GM12878 (cell line): ENCODE results near the gene HEXIM1. TPM values are rescaled to one million over a fixed set of nuclear protein-coding genes. Genes with fewer than 3 reads are reported as not detected.

Source experiments
- ASH2L ChIP-seq: fragments of 300-600, 200-600 bp; sonication (generic); IDR thresholded peaks from 2 replicates; pipeline ENCODE4 v1.6.1; 2017; ENCODE audit warnings: low read depth, mild to moderate bottlenecking, borderline replicate concordance
- CBX5 ChIP-seq: sonication (generic); IDR thresholded peaks from 2 replicates; pipeline ENCODE4 v1.6.1; 2016; ENCODE audit warnings: low read depth, moderate library complexity, mild to moderate bottlenecking, inconsistent platforms
- CHD1 ChIP-seq: IDR thresholded peaks from 2 replicates; pipeline ENCODE4 v1.6.1; 2012; ENCODE audit warnings: low read depth, low read length, improper control_type of control experiment
- EED ChIP-seq: sonication (generic); IDR thresholded peaks from 2 replicates; pipeline ENCODE4 v1.6.1; 2016; ENCODE audit warnings: antibody characterized with exemption, low read depth
- FOXM1 ChIP-seq: IDR thresholded peaks from 2 replicates; pipeline ENCODE4 v1.6.1; 2012; ENCODE audit warnings: low read depth, mild to moderate bottlenecking, inconsistent platforms, low read length, moderate library complexity
- MYB ChIP-seq: fragments of 150-350 bp; IDR thresholded peaks from 2 replicates; pipeline ENCODE4 v1.6.1; 2014; ENCODE audit warnings: mild to moderate bottlenecking, low read depth, low read length, borderline replicate concordance
- NFIC ChIP-seq: IDR thresholded peaks from 2 replicates; pipeline ENCODE4 v1.6.1; 2012; ENCODE audit warnings: low read depth, mild to moderate bottlenecking, inconsistent platforms, low read length, moderate library complexity
- POLR2AphosphoS2 ChIP-seq: IDR thresholded peaks from 2 replicates; pipeline ENCODE4 v1.6.1; 2011; ENCODE audit warnings: low read depth, mild to moderate bottlenecking, low read length, improper control_type of control experiment, moderate library complexity
- SREBF2 ChIP-seq: IDR thresholded peaks from 2 replicates; pipeline ENCODE4 v1.6.1; 2012; ENCODE audit warnings: mild to moderate bottlenecking, low read length
- SUZ12 ChIP-seq: fragments of 200-600 bp; sonication (generic); IDR thresholded peaks from one replicate; pipeline ENCODE4 v1.6.1; 2018; ENCODE audit warnings: antibody characterized with exemption, mild to moderate bottlenecking; ENCODE audit not compliant: unreplicated experiment
- TAF1 ChIP-seq: IDR thresholded peaks from 2 replicates; pipeline ENCODE4 v1.6.1; 2011; ENCODE audit warnings: mild to moderate bottlenecking, low read depth, low read length, borderline replicate concordance
- WRNIP1 ChIP-seq: IDR thresholded peaks from 2 replicates; pipeline ENCODE4 v1.6.1; 2011; ENCODE audit warnings: low read depth, low read length, improper control_type of control experiment, borderline replicate concordance
- ZNF217 ChIP-seq: fragments of 450-650 bp; IDR thresholded peaks from 2 replicates; pipeline ENCODE4 v1.6.1; 2017; ENCODE audit warnings: antibody characterized with exemption, mild to moderate bottlenecking
- ZNF384 ChIP-seq: IDR thresholded peaks from 2 replicates; pipeline ENCODE4 v1.6.1; 2012; ENCODE audit warnings: low read depth, mild to moderate bottlenecking, low read length, improper control_type of control experiment, borderline replicate concordance
- polyA plus RNA-seq, 11 experiments: library from polyadenylated mRNA; depleted of rRNA in 4 of 11; unstranded in 6 of 11; stranded (reverse) in 5 of 11; fragments of >200 nt; fragmentation: Nextera tagmentation in 4 of 11; fragmentation: Illumina TruSeq in 1 of 11; extraction: Ambion mirVana in 4 of 11; extraction: Trizol in 1 of 11; gene quantifications; 1 replicate in 1 of 11; 2 replicates in 10 of 11; pipeline versions ENCODE4 v1.2.1 to v1.2.3, GENCODE V29; 2011 to 2016; ENCODE audit warnings: inconsistent platforms in 2 of 11, missing spikeins in 2 of 11, low read depth in 1 of 11
- total RNA-seq, 4 experiments: library from RNA; depleted of rRNA in 3 of 4; stranded (reverse); fragments of >200 nt in 3 of 4; fragmentation: Illumina TruSeq in 1 of 4; extraction: Trizol in 1 of 4; gene quantifications; 2 replicates each; pipeline versions ENCODE4 v1.2.1 to v1.2.3, GENCODE V29; 2013 to 2021
- TF ChIP-seq, protein P1 (sequence below): fragments of 450-650 bp; IDR thresholded peaks from 2 replicates; pipeline ENCODE4 v1.6.1; 2018; ENCODE audit warnings: mild to moderate bottlenecking, low read depth, moderate library complexity; ENCODE audit not compliant: partially characterized antibody
- TF ChIP-seq, protein P2 (sequence below): fragments of 450-650 bp; IDR thresholded peaks from 2 replicates; pipeline ENCODE4 v1.6.1; 2017; ENCODE audit warnings: mild to moderate bottlenecking
- TF ChIP-seq, protein P3 (sequence below): IDR thresholded peaks from 2 replicates; pipeline ENCODE4 v1.6.1; 2011; ENCODE audit warnings: borderline replicate concordance, low read depth, mild to moderate bottlenecking, moderate library complexity, mixed read lengths, low read length; ENCODE audit not compliant: insufficient read depth; ENCODE audit errors: extremely low read length
- TF ChIP-seq, protein P4 (sequence below): fragments of 450-650 bp; IDR thresholded peaks from 2 replicates; pipeline ENCODE4 v1.6.1; 2016; ENCODE audit warnings: mild to moderate bottlenecking, moderate library complexity, borderline replicate concordance
- TF ChIP-seq, protein P5 (sequence below): IDR thresholded peaks from 2 replicates; pipeline ENCODE4 v1.6.1; 2011; ENCODE audit warnings: low read depth, low read length, improper control_type of control experiment, borderline replicate concordance

Gene HEXIM1
- total and polyA plus RNA-seq, 10 of the 15 experiments (the other 5 are each of a cell fraction or from before 2014, with no cell fraction given): 1.9 to 24.1 (median 9.0) TPM

DNA sequence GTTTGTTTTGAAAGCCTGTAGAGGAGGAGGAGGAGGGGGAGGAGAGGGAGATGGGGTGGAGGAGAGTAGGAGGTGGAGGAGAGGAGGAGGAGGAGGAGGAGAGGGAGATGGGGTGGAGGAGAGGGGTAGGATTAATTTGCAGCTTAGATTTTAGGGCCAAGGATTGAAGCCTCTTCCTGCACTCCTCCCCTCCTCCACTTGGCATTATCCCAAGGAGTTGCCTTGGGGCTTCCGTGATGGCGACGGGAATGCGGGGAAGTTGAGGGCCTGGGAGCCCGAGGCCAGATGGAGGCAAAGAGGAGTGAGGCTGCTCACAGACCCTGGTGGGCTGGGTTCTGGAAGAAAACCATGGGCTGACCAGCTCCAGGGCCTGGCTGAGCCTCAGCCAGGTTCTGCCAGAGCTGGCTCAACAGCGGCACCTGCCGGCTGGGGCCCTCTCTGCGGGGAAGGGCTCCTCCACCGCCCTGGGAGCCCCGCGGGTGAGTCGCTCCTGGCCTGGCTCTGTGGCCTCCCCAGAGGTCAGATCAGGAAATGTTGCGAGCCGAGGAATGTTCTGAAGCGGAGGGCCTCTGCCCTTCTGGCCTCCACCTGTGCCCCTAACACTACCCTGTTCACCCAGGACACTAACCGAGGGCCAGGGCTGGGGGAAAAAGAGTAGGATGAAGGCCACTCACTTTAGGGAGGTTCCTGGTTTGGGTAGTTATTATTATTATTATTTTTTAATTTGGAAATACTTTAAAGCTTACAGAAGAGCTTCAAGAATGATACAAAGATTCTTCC is 49.5 kb downstream of the HEXIM1 start (continued):
- TF ChIP-seq, protein P1, sequence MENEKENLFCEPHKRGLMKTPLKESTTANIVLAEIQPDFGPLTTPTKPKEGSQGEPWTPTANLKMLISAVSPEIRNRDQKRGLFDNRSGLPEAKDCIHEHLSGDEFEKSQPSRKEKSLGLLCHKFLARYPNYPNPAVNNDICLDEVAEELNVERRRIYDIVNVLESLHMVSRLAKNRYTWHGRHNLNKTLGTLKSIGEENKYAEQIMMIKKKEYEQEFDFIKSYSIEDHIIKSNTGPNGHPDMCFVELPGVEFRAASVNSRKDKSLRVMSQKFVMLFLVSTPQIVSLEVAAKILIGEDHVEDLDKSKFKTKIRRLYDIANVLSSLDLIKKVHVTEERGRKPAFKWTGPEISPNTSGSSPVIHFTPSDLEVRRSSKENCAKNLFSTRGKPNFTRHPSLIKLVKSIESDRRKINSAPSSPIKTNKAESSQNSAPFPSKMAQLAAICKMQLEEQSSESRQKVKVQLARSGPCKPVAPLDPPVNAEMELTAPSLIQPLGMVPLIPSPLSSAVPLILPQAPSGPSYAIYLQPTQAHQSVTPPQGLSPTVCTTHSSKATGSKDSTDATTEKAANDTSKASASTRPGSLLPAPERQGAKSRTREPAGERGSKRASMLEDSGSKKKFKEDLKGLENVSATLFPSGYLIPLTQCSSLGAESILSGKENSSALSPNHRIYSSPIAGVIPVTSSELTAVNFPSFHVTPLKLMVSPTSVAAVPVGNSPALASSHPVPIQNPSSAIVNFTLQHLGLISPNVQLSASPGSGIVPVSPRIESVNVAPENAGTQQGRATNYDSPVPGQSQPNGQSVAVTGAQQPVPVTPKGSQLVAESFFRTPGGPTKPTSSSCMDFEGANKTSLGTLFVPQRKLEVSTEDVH: no peak
- TF ChIP-seq, protein P2, sequence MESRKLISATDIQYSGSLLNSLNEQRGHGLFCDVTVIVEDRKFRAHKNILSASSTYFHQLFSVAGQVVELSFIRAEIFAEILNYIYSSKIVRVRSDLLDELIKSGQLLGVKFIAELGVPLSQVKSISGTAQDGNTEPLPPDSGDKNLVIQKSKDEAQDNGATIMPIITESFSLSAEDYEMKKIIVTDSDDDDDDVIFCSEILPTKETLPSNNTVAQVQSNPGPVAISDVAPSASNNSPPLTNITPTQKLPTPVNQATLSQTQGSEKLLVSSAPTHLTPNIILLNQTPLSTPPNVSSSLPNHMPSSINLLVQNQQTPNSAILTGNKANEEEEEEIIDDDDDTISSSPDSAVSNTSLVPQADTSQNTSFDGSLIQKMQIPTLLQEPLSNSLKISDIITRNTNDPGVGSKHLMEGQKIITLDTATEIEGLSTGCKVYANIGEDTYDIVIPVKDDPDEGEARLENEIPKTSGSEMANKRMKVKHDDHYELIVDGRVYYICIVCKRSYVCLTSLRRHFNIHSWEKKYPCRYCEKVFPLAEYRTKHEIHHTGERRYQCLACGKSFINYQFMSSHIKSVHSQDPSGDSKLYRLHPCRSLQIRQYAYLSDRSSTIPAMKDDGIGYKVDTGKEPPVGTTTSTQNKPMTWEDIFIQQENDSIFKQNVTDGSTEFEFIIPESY: no peak
- TF ChIP-seq CBX5 (no peak), SUZ12 (no peak), ZNF384 (no peak), SREBF2 (no peak), NFIC (no peak), WRNIP1 (no peak), ASH2L (no peak), FOXM1 (no peak), ZNF217 (no peak), TAF1 (no peak), EED (peak; percentile 47; the same call in 1 of the 2 replicates), CHD1 (no peak), MYB (no peak), POLR2AphosphoS2 (no peak)
- TF ChIP-seq, protein P3, sequence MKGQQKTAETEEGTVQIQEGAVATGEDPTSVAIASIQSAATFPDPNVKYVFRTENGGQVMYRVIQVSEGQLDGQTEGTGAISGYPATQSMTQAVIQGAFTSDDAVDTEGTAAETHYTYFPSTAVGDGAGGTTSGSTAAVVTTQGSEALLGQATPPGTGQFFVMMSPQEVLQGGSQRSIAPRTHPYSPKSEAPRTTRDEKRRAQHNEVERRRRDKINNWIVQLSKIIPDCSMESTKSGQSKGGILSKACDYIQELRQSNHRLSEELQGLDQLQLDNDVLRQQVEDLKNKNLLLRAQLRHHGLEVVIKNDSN: no peak
- TF ChIP-seq, protein P4, sequence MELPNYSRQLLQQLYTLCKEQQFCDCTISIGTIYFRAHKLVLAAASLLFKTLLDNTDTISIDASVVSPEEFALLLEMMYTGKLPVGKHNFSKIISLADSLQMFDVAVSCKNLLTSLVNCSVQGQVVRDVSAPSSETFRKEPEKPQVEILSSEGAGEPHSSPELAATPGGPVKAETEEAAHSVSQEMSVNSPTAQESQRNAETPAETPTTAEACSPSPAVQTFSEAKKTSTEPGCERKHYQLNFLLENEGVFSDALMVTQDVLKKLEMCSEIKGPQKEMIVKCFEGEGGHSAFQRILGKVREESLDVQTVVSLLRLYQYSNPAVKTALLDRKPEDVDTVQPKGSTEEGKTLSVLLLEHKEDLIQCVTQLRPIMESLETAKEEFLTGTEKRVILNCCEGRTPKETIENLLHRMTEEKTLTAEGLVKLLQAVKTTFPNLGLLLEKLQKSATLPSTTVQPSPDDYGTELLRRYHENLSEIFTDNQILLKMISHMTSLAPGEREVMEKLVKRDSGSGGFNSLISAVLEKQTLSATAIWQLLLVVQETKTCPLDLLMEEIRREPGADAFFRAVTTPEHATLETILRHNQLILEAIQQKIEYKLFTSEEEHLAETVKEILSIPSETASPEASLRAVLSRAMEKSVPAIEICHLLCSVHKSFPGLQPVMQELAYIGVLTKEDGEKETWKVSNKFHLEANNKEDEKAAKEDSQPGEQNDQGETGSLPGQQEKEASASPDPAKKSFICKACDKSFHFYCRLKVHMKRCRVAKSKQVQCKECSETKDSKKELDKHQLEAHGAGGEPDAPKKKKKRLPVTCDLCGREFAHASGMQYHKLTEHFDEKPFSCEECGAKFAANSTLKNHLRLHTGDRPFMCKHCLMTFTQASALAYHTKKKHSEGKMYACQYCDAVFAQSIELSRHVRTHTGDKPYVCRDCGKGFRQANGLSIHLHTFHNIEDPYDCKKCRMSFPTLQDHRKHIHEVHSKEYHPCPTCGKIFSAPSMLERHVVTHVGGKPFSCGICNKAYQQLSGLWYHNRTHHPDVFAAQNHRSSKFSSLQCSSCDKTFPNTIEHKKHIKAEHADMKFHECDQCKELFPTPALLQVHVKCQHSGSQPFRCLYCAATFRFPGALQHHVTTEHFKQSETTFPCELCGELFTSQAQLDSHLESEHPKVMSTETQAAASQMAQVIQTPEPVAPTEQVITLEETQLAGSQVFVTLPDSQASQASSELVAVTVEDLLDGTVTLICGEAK: no peak
- TF ChIP-seq, protein P5, sequence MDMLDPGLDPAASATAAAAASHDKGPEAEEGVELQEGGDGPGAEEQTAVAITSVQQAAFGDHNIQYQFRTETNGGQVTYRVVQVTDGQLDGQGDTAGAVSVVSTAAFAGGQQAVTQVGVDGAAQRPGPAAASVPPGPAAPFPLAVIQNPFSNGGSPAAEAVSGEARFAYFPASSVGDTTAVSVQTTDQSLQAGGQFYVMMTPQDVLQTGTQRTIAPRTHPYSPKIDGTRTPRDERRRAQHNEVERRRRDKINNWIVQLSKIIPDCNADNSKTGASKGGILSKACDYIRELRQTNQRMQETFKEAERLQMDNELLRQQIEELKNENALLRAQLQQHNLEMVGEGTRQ: no peak
